Stimulated activated naive CD8-positive, alpha-beta T cell treated with anti-CD3 and anti-CD28 coated beads, Interleukin-15, Interleukin-2, amounts not matched to agents 100 U/mL and 50 U/mL, for 24 hours (primary cell): ENCODE results near the gene INPP4B.
A peak's percentile ranks its signal among the peaks of the same experiment; 100 is the strongest.
"Not testable (repeated sequence)": the region's sequence is repeated elsewhere in the genome, so short reads cannot be mapped to it uniquely, and the experiment has no call there.

Experiments used
- ATAC-seq: fragments of 150-1000 bp; cut with Tn5 transposase; one replicate; pipeline ENCODE4 v1.10.0; 2021
- DNase-seq: peaks from one replicate; pipeline ENCODE4 v3.0.0; 2021

INPP4B gene

GRCh38 chr4:142826503-142827241 lies 19.4 kb downstream of the INPP4B start:
- ATAC-seq (no peak), DNase-seq (no peak)

DNA sequence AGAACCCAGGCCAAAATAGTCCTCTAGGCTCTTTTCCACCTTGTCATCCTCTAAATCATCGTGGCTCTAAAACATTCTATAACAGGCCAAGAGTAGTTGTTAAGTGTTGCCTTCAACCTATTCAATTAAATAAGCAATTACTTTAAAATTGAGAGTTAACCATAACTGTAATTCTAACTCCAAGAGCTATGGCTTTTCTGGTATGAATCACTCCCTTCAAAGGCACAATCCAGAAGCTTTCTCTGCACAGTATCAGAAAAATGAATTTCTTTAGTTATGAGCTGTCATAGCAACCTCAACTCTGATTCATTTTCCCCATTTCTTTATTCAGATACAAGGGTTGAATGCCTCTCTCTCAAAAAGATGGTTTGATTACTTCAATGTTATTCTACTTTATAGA lies 21.7 kb downstream of the INPP4B start:
- ATAC-seq: peak; percentile 94

GRCh38 chr4:142823796-142824195 lies 22.3 kb downstream of the INPP4B start:
- DNase-seq (no peak), ATAC-seq (peak; percentile 57)

More for the DNA sequence above, 21.7 kb downstream of the INPP4B start:
- DNase-seq: no peak

- no peak for ATAC-seq
- DNase-seq: no peak
Observed at GRCh38 chr4:142818476-142818875, 27.6 kb downstream of the INPP4B start.

- ATAC-seq: no peak
- DNase-seq: no peak
Observed at GRCh38 chr4:142818031-142818430, 28.1 kb downstream of the INPP4B start.

- ATAC-seq (peak; percentile 92), DNase-seq (peak; percentile 39)
Observed at GRCh38 chr4:142817442-142817841, 28.7 kb downstream of the INPP4B start.

DNA sequence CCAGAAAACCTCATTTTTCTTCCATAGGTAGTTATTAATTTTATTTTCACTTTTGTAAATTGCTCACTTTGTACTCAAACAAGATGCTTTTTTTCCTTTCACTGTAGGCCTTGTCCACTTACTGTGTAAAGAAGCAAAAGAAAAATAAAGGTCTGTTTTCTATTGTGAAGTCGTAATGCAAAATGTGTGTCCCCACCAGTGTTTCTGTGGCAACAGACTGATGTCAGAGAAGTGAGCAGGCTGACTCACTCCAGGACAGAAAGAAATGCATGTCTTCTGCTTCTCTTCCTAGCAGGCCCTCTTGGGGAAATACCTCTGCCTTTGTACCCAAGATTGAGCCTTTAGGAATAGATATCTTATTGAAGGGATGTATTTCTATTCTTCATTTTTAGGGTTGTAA lies 30.3 kb downstream of the INPP4B start:
- peak; percentile 30 for DNase-seq
- ATAC-seq: peak; percentile 86

GRCh38 chr4:142813388-142813787 lies 32.7 kb downstream of the INPP4B start:
- ATAC-seq (no peak), DNase-seq (no peak)

DNA sequence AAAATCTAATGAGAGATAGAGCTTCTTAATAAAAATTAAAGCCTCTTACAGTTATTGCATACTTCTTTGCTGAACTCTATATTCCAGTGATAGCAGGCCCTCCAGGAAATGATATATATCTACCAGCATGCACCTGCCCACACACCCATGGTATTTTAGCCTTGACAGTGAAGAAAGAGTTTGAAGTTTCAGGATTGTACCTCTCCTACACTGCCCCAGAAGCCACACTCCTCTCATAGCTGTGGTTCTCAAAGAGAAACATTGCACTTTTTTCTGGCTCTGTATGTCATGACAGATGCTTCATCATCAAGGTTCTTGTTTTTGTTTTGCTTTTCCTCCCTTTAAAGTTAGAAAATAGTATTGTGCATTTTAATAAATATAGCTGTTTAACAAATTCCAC lies 34.0 kb downstream of the INPP4B start:
- ATAC-seq (no peak), DNase-seq (no peak)

GRCh38 chr4:142811034-142811433 lies 35.1 kb downstream of the INPP4B start:
- DNase-seq (no peak), ATAC-seq (no peak)

- ATAC-seq: no peak
- DNase-seq: no peak
Observed at GRCh38 chr4:142809559-142809958, 36.5 kb downstream of the INPP4B start.

DNA sequence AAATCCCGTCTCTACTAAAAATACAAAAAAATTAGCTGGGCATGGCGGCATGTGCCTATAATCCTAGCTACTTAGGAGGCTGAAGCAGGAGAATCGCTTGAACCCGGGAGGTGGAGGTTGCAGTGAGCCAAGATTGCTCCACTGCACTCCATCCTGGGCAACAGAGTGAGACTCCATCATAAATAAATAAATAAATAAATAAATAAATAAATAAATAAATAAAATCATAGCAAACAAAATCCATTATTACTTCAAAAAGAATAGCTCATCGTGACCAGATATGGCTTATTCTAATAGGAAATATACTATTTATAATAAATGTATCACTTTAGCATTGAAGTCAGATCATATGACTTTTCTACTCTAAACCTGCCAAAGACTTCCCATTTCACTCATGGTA lies 42.2 kb downstream of the INPP4B start:
- not testable (repeated sequence) for ATAC-seq, DNase-seq

DNA sequence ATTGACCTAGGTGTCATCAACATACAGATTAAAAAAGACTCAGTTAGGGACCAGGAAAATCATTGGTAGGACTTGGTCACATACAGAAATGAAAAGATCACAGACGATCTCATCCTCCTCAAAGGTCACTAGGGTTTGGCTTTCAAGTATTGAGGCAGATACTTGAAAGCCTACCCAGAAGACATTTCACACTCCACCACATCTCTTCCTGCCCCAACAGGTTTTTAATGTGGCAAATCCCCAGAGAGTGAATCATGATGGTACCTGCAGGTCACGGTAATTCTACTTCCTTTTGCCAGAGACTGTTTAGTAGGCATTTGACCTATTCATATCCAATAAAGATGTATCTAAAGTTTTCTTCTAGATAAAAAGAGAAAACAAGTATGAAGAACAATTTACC lies 44.1 kb downstream of the INPP4B start:
- ATAC-seq (peak; percentile 97), DNase-seq (peak; percentile 7)

GRCh38 chr4:142781114-142781513 lies 65.0 kb downstream of the INPP4B start:
- ATAC-seq: no peak

DNA sequence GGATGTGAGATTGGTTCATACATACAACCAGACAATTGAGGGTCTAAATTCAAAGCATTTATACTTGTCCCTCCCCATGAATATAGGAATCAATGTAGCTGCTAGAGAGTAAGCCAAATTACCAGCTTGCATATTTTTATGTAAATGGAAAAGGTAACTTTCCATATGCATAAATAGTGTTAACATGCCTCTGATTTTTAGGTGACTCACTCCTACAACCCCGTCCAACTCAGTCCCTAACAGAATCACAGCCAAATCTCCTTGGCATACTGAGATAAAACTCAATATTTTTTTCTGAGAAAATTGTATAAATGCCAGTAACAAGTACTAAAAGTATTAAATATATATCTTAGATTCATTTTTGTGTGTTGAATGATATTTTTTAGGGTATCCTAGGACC lies 67.2 kb downstream of the INPP4B start:
- ATAC-seq (no peak), DNase-seq (no peak)

More at GRCh38 chr4:142781114-142781513, 65.0 kb downstream of the INPP4B start:
- DNase-seq: no peak

DNA sequence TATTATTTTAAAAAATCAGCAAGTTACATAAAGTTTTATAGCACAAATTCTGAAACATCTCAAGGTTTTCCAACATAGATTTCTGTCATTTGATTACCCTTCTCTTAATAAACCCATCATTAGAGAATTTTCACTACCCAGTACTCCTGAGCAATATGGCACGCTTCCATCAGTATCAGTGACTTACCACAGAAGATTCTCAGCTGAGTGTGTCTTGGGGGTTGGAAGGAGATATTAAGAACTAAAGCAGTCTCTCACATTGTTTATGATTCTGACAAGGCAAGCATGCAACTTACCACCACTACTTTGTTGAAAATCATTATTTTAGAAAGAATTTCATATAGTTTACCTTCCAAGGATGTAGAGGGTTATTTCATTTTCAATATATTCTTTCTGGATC lies 67.7 kb downstream of the INPP4B start:
- DNase-seq (no peak), ATAC-seq (no peak)

DNA sequence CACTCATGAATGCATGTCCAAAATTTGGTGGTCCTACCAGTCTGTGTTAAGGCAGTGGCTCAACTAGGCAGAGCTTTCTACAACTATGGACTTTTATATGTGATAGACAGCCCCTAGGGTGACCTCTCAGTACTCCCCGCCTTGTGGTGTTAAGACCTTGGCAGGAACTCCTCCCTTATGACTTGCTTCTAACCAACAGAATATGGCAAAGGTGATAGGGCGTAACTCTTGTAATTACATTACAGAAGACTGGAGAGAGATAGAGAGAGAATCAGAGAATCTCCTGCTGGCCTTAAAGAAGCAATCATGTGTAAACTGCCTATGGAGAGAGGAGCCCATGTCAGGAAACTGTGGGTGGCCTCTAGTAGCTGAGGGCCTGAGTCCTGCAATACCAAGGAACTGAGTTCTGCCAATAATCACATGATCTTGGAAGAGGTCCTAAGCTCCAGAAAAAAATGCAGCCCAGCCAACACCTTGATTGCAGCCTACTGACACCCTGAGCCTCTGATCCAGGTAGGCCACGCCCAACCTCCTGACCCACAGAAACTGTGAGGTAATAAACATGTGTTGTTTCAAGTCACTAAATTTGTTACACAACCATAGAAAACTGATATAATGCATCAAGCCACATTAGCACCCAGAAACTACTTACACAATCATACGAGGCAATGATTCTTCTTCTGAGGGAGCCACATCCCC lies 68.9 kb downstream of the INPP4B start:
- DNase-seq (no peak), ATAC-seq (no peak)

GRCh38 chr4:142776026-142776425 lies 70.1 kb downstream of the INPP4B start:
- DNase-seq: no peak
- ATAC-seq: no peak

- ATAC-seq (no peak), DNase-seq (no peak)
Observed at GRCh38 chr4:142773505-142773904, 72.6 kb downstream of the INPP4B start.

DNA sequence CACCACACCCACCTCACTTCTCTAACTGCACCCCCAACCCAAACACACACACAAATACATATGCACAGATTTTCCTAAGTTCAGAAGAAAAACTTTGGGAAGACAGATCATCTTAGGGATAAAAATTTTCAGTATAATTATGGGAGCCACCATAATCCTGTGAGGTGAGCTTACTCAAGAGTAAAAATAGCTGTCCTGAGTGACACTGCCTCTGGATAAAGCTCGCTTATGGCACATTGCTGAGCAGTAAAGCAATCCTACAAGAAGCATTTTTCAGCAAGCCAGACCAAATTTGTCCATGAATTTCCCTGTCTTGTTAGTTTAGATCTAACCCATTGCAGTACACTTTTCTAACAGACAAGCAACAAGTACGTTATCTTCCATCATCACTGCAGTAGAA lies 83.8 kb downstream of the INPP4B start:
- ATAC-seq: no peak

GRCh38 chr4:142752202-142752786 lies 93.8 kb downstream of the INPP4B start:
- ATAC-seq (no peak), DNase-seq (no peak)

More for the DNA sequence above, 83.8 kb downstream of the INPP4B start:
- DNase-seq: no peak

GRCh38 chr4:142743121-142743825 lies 102.8 kb downstream of the INPP4B start:
- ATAC-seq (no peak), DNase-seq (no peak)

DNA sequence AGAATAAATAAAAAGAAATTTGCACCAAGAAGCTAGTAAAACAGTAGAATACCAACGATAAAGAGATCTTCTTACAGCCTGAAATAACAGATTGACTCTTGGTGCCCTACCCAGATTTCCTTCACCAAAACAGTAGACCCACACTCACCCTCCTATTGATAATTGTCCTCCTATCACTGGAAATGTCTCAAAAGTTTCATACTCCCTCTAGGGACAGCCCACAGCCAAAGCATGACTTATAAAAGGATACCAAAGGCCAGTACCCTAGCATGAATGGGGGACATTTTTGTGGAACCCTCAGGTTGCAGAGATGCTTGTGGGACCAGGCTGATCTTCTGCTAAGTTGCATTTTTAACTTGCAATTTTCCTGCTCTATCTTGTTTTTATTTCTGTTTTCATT lies 104.1 kb downstream of the INPP4B start:
- no peak for ATAC-seq
- no peak for DNase-seq
